CD4-positive, alpha-beta T cell treated with Interleukin-4 for 1 hour (primary cell): ENCODE measurements around the gene CCDC183.

Experiments
- DNase-seq, 2 donors: peaks; one replicate each; pipeline ENCODE4 v3.0.0-alpha.2; 2020 to 2022

CCDC183 gene

GRCh38 chr9:136850866-136851775 lies 55.0 kb downstream of the CCDC183 start:
- DNase-seq, result no peak

GRCh38 chr9:136851941-136852663 lies 56.0 kb downstream of the CCDC183 start, which contains the start of gene MAMDC4:
MAMDC4 (plus strand) TSS chr9:136852346; CDS start chr9:136852417, 71 bp downstream.
- DNase-seq, result no peak

GRCh38 chr9:136852664-136853595 lies 56.8 kb downstream of the CCDC183 start:
- no peak for DNase-seq

- no peak for DNase-seq
These were observed 57.5 kb downstream of the CCDC183 start for GRCh38 chr9:136853596-136854112.

- no peak for DNase-seq
These were observed 58.1 kb downstream of the CCDC183 start for GRCh38 chr9:136854113-136854841.

- no peak for DNase-seq
These were observed 58.8 kb downstream of the CCDC183 start for GRCh38 chr9:136854842-136855460.

- DNase-seq, result no peak
These were observed 59.4 kb downstream of the CCDC183 start for GRCh38 chr9:136855461-136856078.

- no peak for DNase-seq
These were observed 59.9 kb downstream of the CCDC183 start for GRCh38 chr9:136856079-136856476.

GRCh38 chr9:136856541-136857141 lies 60.5 kb downstream of the CCDC183 start:
- DNase-seq, result no peak

- DNase-seq, result no peak
These were observed 61.0 kb downstream of the CCDC183 start for GRCh38 chr9:136857166-136857565.
